ENCODE data around the gene MUC4.
"Not testable (repeated sequence)": the region's sequence is repeated elsewhere in the genome, so short reads cannot be mapped to it uniquely, and the experiment has no call there.

MUC4 gene

DNA sequence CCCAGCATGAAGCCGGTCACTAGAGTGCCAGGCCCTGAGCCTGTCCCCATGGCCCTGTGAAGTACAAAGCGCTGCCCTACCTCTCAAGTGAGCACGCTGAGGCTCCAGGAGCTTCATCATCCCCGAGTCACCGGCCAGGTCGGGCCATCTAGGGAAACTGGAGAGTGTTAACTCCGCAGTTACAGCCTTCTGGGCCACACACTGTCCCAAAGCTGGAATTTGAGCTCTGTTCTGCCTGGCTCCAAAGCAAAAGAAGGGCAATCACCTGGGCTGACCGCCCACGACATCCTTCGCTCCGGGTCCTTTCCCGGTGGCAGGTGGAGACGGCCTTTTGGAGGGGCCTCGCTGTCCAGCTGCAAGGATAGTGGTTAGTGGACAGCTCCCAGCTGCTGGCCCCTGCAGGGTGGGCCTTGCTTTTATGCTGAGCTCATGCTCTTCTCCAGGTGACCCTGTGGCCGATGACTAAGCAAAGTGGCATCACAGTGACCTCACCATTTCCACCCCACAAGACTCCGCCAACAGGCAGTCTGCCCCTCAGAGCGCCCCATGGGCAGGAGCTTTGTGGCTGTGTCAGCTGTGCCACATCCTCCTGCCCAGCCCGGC, 3.5 kb upstream of the MUC4 start:
- no peak overlapping the region for H3K4me3 ChIP-seq (ENCODE audit: low read depth, low read length)
- DNase-seq (ENCODE audit: low read depth): no peak

GRCh38 chr3:195813916-195814640, 2.3 kb upstream of the MUC4 start:
- no peak overlapping the region for H3K4me3 ChIP-seq (ENCODE audit: low read depth, low read length)
- no peak for DNase-seq (ENCODE audit: low read depth)

GRCh38 chr3:195812366-195812765, 637 bp upstream of the MUC4 start:
- no peak for DNase-seq (ENCODE audit: low read depth)
- H3K4me3 ChIP-seq (ENCODE audit: low read depth, low read length): no peak overlapping the region

GRCh38 chr3:195810455-195810845, 1.3 kb downstream of the MUC4 start:
- no peak overlapping the region for H3K4me3 ChIP-seq (ENCODE audit: low read depth, low read length)
- DNase-seq (ENCODE audit: low read depth): no peak

- no peak for DNase-seq (ENCODE audit: low read depth)
- no peak overlapping the region for H3K4me3 ChIP-seq (ENCODE audit: low read depth, low read length)
These were observed 1.8 kb downstream of the MUC4 start for GRCh38 chr3:195809796-195810454.

DNA sequence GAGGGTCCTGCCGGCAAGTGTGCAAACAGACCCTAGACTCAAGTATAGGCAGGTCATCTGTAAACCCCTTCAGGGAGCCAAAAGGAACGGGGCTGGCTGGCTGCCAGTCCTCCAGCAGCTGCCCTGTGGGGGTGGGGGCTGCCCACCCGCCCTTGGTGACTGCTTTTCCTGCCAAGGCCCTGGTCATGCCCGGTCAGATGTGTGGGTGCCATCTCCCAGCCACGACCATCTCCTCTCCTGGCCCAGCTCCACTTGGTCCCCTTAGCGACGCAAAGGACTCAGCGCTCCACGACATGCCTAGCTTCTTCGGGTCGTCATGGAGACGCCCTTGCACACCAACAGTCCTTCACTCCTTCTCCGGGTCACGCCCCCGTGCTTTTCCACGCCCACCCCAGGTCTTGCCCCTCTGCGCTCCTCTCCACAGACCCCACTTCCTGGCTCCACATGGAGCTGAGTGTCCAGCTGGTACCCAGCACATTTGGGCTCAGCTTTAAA, 2.4 kb downstream of the MUC4 start:
- DNase-seq (ENCODE audit: low read depth): no peak
- no peak overlapping the region for H3K4me3 ChIP-seq (ENCODE audit: low read depth, low read length)

DNA sequence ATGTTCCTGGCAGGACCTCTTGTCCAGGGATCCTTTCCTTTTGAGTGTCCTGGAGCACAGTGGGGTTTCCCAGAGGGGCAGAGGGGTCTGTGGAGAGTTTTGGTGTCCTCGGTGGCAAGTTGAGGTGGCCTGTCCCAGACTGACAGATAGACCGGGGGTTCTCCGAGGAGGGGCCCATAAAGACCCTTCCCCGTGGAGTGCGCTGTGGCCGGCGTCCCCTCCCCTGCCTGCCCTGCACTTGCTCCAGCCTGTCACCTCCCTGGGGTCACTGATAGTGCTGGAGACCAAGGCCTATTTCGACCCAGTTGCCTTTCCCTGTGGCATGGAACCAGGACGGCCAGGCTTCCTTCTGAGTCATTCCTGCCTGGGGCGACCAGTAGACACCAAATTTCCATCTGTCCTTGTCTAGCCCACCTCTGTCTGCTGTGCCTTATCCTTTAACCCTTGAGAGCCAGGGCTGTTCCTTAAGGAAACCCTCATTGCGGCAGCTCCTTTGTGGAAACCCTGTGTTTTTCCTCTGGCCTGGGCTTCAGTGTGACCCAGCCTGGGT, 2.9 kb downstream of the MUC4 start:
- DNase-seq (ENCODE audit: low read depth): no peak
- H3K4me3 ChIP-seq (ENCODE audit: low read depth, low read length): no peak overlapping the region

- no peak for DNase-seq (ENCODE audit: low read depth)
- H3K4me3 ChIP-seq (ENCODE audit: low read depth, low read length): no peak overlapping the region
These were observed 4.0 kb downstream of the MUC4 start for GRCh38 chr3:195807681-195808121.

GRCh38 chr3:195806916-195807231, 4.9 kb downstream of the MUC4 start:
- DNase-seq (ENCODE audit: low read depth): no peak
- H3K4me3 ChIP-seq (ENCODE audit: low read depth, low read length): no peak overlapping the region

GRCh38 chr3:195806211-195806915, 5.4 kb downstream of the MUC4 start:
- H3K4me3 ChIP-seq (ENCODE audit: low read depth, low read length): no peak overlapping the region
- DNase-seq (ENCODE audit: low read depth): no peak

GRCh38 chr3:195805588-195805987, 6.1 kb downstream of the MUC4 start:
- DNase-seq (ENCODE audit: low read depth); H3K4me3 ChIP-seq (ENCODE audit: low read depth, low read length): not testable (repeated sequence)

GRCh38 chr3:195805181-195805580, 6.5 kb downstream of the MUC4 start:
- H3K4me3 ChIP-seq (ENCODE audit: low read depth, low read length): no peak overlapping the region
- no peak for DNase-seq (ENCODE audit: low read depth)

DNA sequence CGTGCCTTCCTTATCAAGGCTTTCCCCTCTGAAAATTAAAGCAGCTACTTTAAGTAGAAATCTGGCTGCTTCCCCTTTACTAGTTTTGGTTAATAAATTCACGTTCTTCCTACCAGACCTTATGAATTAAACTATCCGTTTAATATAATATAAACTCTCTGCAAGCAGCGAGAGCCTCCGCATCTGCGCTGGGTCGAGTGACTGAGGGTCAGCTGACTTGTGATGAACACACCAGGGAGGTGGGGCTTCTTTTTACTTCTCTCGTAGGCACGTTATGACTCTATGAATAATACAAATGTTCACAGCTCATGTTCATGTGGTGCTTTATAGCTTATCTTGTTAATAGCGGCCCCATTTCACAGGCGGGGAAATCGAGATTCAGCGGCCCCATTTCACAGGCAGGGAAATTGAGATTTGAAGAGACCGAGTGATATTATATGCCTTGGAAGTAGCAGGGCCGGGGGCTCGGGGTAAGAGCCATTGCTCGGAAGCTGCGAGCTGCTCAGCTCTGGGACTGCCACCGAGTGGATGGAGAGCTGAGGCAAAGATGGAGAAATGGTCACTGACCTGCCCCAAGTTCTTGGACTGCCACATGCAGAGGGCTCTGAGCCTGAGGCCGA, 8.3 kb downstream of the MUC4 start:
- peak overlapping the region; percentile 24 for H3K4me3 ChIP-seq (ENCODE audit: low read depth, low read length)
- DNase-seq (ENCODE audit: low read depth): peak; percentile 3

- peak overlapping the region; percentile 24 for H3K4me3 ChIP-seq (ENCODE audit: low read depth, low read length)
- no peak for DNase-seq (ENCODE audit: low read depth)
These were observed 8.9 kb downstream of the MUC4 start for GRCh38 chr3:195802795-195803194.

GRCh38 chr3:195802261-195802701, 9.4 kb downstream of the MUC4 start:
- H3K4me3 ChIP-seq (ENCODE audit: low read depth, low read length): no peak overlapping the region
- no peak for DNase-seq (ENCODE audit: low read depth)

DNA sequence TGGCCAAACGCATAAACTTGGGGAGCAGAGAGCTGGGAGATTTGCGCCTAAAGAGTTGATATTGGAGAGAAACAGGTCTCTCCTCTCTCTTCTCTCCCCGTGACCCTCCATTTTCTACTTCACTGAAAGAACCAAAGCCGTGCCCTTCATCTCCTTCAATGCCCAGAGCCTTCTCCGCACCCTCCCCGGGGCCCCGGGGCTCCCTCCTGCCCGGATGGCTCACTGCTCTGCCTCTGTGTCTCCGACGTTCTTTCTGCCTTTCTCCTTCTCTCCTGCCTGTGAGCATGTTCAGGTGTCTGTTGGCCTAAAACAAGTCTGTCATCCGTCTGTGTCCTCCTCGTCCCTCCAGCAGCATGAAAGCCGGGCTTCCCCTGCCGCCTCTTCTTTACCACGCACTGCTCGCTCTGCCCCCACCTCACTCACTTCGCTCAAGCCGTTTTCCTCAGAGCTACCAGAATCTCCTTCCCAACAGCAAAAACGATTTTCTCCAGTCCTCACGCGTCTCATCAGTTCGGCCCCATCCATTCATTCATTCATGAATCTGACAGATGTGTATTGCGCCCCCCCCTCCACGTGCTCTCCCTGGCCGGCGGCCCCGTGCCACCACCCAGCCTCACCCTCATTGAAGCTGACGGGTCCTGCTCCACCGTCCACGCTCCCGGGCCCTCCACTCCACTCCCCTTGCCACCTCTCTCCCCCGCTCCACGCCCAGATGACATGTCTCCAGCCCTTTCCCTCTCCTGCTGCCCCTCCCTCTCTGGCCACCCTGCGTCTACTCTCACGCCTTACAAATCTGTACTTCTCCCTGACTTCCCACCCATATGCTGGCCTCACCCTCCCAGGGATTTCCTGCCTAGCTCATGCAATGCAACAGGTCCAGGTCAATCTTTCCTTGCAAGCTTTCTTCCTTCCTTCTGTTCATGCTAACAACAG, 10.2 kb downstream of the MUC4 start:
- no peak overlapping the region for H3K4me3 ChIP-seq (ENCODE audit: low read depth, low read length)
- no peak for DNase-seq (ENCODE audit: low read depth)

- H3K4me3 ChIP-seq (ENCODE audit: low read depth, low read length): no peak overlapping the region
- no peak for DNase-seq (ENCODE audit: low read depth)
These were observed 11.5 kb downstream of the MUC4 start for GRCh38 chr3:195800240-195800639.

GRCh38 chr3:195796795-195797194, 14.9 kb downstream of the MUC4 start:
- no peak for DNase-seq (ENCODE audit: low read depth)
- H3K4me3 ChIP-seq (ENCODE audit: low read depth, low read length): no peak overlapping the region

Data from skeletal muscle cell (primary cell).